ENCODE measurements around the gene PRR20G.

Gene PRR20G

DNA sequence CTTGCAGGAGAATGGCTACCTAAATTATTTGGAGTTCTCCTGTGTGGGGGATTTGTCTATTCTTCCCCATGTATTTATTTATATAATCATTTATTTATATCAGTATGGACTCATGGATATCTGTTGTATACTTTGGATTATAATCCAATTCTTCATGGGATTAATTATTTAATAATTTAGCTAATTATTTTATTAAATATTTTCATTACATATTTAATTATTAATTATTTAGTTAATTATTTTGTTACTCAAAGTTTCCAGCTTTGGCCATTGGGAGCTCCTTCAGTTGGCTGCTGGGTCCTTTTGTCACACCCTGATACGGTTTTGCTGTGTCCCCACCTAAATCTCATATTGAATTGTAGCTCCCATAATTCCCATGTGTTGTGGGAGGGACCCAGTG lies 3.3 kb upstream of the PRR20G start:
- no peak for DNase-seq (ENCODE audit: low read depth)
- in situ Hi-C loops (cut with HindIII; ENCODE audit: low sequenced_read_pairs): no loop called here
- TF ChIP-seq CTCF (IDR thresholded peaks at IDR 0.05; ENCODE audit: low read depth, low read length, missing control alignments): no peak
- H3K4me3 ChIP-seq (ENCODE audit: low read depth, low read length): no peak overlapping the region

GRCh38 chr3:127289706-127290575 lies 2.1 kb upstream of the PRR20G start:
- DNase-seq (ENCODE audit: low read depth): no peak
- in situ Hi-C loops (cut with HindIII; ENCODE audit: low sequenced_read_pairs): no loop called here
- no peak overlapping the region for H3K4me3 ChIP-seq (ENCODE audit: low read depth, low read length)
- TF ChIP-seq CTCF (IDR thresholded peaks at IDR 0.05; ENCODE audit: low read depth, low read length, missing control alignments): no peak

GRCh38 chr3:127288921-127289705 lies 1.3 kb upstream of the PRR20G start:
- DNase-seq (ENCODE audit: low read depth): no peak
- no peak overlapping the region for H3K4me3 ChIP-seq (ENCODE audit: low read depth, low read length)
- TF ChIP-seq CTCF (IDR thresholded peaks at IDR 0.05; ENCODE audit: low read depth, low read length, missing control alignments): no peak
- in situ Hi-C loops (cut with HindIII; ENCODE audit: low sequenced_read_pairs): no loop called here

GRCh38 chr3:127288343-127288742 lies 497 bp upstream of the PRR20G start:
- H3K4me3 ChIP-seq (ENCODE audit: low read depth, low read length): no peak overlapping the region
- TF ChIP-seq CTCF (IDR thresholded peaks at IDR 0.05; ENCODE audit: low read depth, low read length, missing control alignments): no peak
- DNase-seq (ENCODE audit: low read depth): no peak
- in situ Hi-C loops (cut with HindIII; ENCODE audit: low sequenced_read_pairs): no loop called here

DNA sequence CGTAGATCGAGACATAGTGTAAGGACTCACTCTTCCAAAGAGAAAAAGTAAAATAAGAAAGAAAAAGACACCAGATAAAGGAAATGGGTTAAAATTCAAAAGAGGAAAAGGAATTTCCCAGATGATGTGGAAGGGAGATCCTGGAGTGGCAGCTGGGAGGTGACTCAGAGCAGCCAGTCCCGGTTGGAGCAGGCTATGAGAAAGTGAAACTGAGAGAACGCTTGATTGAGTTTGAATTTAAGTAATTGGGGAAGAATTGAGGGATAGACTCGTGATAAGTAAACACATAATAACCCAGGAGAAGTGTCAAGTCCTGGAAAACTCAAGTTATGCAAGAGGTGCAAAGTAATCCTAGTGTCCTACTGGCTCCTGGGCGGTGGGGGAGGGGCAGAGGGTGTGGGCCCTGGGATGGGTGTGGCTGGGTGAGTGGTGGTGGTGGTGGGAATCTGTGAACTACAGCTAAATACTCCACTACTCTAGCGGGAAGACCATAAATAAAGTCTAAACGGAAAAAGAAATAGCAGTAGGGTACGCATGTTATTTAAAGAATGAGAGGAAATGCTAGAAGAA lies 1.2 kb downstream of the PRR20G start:
- in situ Hi-C loops (cut with HindIII; ENCODE audit: low sequenced_read_pairs): no loop called here
- no peak for DNase-seq (ENCODE audit: low read depth)
- no peak overlapping the region for H3K4me3 ChIP-seq (ENCODE audit: low read depth, low read length)
- no peak for TF ChIP-seq CTCF (IDR thresholded peaks at IDR 0.05; ENCODE audit: low read depth, low read length, missing control alignments)

GRCh38 chr3:127284258-127284657 lies 3.6 kb downstream of the PRR20G start:
- DNase-seq (ENCODE audit: low read depth): no peak
- TF ChIP-seq CTCF (IDR thresholded peaks at IDR 0.05; ENCODE audit: low read depth, low read length, missing control alignments): no peak
- in situ Hi-C loops (cut with HindIII; ENCODE audit: low sequenced_read_pairs): no loop called here
- H3K4me3 ChIP-seq (ENCODE audit: low read depth, low read length): no peak overlapping the region
